Measurements from ENCODE around the gene ACKR3.

DNA sequence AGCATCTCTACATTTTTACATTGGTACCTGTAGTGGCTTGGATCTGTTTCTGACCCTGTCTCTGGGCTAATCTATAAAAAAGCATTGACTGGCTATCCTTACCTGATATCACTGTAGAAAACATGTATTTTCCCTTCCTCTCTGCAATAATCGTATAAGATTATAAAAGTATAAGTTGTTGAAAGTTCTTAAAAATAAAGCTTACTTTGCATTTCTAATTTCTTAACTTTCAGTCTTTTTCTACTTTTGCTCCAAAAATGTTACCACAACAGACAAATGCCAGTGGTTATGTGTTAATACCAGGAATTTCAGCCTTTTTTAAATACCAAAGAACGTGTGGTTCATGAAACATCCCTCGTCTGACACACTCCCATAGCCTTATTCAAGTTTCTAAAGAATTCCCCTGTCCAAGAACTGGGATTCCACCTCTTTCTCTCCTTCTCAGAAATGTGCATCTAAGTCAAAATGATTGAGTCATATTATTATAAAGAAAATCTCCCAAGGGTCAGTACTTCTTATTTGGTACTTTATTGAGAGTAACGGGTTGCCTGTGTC is 28.5 kb upstream of the ACKR3 start:
- TF ChIP-seq POLR2A (IDR thresholded peaks at IDR 0.05) = no peak
- no peak for TF ChIP-seq CTCF (IDR thresholded peaks at IDR 0.05)
